Stimulated activated CD4-positive, alpha-beta T cell treated with anti-CD3 and anti-CD28 coated beads, Interleukin-1b, Interleukin-23, amount 100 ng/mL, for 4 hours (primary cell): Measurements from ENCODE around the gene GDAP2.
"Not testable (repeated sequence)": the region's sequence is repeated elsewhere in the genome, so short reads cannot be mapped to it uniquely, and the experiment has no call there.

Source experiments
- DNase-seq, 2 donors: peaks; one replicate each; pipeline ENCODE4 v3.0.0-alpha.2; 2020; ENCODE audit warnings: low read depth in 2 of 2

The GDAP2 gene

GRCh38 chr1:117902944-117903343 lies 26.5 kb downstream of the GDAP2 start:
- no peak for DNase-seq

GRCh38 chr1:117899801-117900200 lies 29.6 kb downstream of the GDAP2 start:
- DNase-seq = no peak

GRCh38 chr1:117897551-117897950 lies 31.9 kb downstream of the GDAP2 start:
- no peak for DNase-seq

GRCh38 chr1:117895482-117896114 lies 33.8 kb downstream of the GDAP2 start:
- peak; percentile 16 to 46 for DNase-seq

- DNase-seq = no peak
These were observed 35.3 kb downstream of the GDAP2 start for GRCh38 chr1:117894078-117894477.

GRCh38 chr1:117892512-117892911 lies 36.9 kb downstream of the GDAP2 start:
- DNase-seq = no peak

GRCh38 chr1:117890452-117890851 lies 39.0 kb downstream of the GDAP2 start:
- no peak for DNase-seq

GRCh38 chr1:117886101-117886795 lies 43.2 kb downstream of the GDAP2 start:
- no peak for DNase-seq

GRCh38 chr1:117883616-117884015 lies 45.8 kb downstream of the GDAP2 start:
- no peak for DNase-seq

- no peak for DNase-seq
These were observed 50.1 kb downstream of the GDAP2 start for GRCh38 chr1:117879284-117879683.

- DNase-seq = no peak
These were observed 51.6 kb downstream of the GDAP2 start for GRCh38 chr1:117877823-117878222.

GRCh38 chr1:117871013-117871412 lies 58.4 kb downstream of the GDAP2 start:
- no peak for DNase-seq

GRCh38 chr1:117861694-117862093 lies 67.7 kb downstream of the GDAP2 start:
- DNase-seq = no peak

GRCh38 chr1:117860896-117861610 lies 68.4 kb downstream of the GDAP2 start:
- no peak for DNase-seq

GRCh38 chr1:117859901-117860300 lies 69.5 kb downstream of the GDAP2 start:
- DNase-seq = no peak

GRCh38 chr1:117857418-117857817 lies 72.0 kb downstream of the GDAP2 start:
- DNase-seq = no peak

- DNase-seq = no peak
These were observed 76.4 kb downstream of the GDAP2 start for GRCh38 chr1:117852853-117853553.

- DNase-seq = no peak
These were observed 77.7 kb downstream of the GDAP2 start for GRCh38 chr1:117851687-117852086.

GRCh38 chr1:117846674-117847425 lies 82.6 kb downstream of the GDAP2 start:
- no peak for DNase-seq

GRCh38 chr1:117844478-117844877 lies 84.9 kb downstream of the GDAP2 start:
- DNase-seq = not testable (repeated sequence)

- DNase-seq = no peak
These were observed 85.6 kb downstream of the GDAP2 start for GRCh38 chr1:117843791-117844190.
